A673 (cell line): Measurements from ENCODE around the gene CDC45.

Experiments used
- EZH2 ChIP-seq: fragments of 200-600 bp; sonication (generic); IDR thresholded peaks from 2 replicates; pipeline ENCODE4 v1.6.1; 2017; ENCODE audit warnings: borderline replicate concordance, low read depth, mild to moderate bottlenecking, mixed read lengths, antibody characterized with exemption, low read length; ENCODE audit not compliant: poor library complexity, severe bottlenecking
- TF ChIP-seq, protein P1 (sequence below): fragments of 300-800, 200-600 bp; sonication (generic); conservative IDR thresholded peaks from 2 replicates; pipeline ENCODE4 v1.5.1; 2017; ENCODE audit warnings: low read depth, mild to moderate bottlenecking, antibody characterized with exemption, low read length, moderate library complexity, mixed read lengths

GRCh38 chr22:19498866-19499190 is 19.1 kb downstream of the CDC45 start:
- TF ChIP-seq, protein P1, sequence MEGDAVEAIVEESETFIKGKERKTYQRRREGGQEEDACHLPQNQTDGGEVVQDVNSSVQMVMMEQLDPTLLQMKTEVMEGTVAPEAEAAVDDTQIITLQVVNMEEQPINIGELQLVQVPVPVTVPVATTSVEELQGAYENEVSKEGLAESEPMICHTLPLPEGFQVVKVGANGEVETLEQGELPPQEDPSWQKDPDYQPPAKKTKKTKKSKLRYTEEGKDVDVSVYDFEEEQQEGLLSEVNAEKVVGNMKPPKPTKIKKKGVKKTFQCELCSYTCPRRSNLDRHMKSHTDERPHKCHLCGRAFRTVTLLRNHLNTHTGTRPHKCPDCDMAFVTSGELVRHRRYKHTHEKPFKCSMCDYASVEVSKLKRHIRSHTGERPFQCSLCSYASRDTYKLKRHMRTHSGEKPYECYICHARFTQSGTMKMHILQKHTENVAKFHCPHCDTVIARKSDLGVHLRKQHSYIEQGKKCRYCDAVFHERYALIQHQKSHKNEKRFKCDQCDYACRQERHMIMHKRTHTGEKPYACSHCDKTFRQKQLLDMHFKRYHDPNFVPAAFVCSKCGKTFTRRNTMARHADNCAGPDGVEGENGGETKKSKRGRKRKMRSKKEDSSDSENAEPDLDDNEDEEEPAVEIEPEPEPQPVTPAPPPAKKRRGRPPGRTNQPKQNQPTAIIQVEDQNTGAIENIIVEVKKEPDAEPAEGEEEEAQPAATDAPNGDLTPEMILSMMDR: no peak
- TF ChIP-seq EZH2: no peak
